GM18868 (cell line): Measurements from ENCODE around the gene DKK1.
"Not testable (repeated sequence)": the region's sequence is repeated elsewhere in the genome, so short reads cannot be mapped to it uniquely, and the experiment has no call there.

Experiments used
- ATAC-seq: cut with Tn5 transposase; IDR thresholded peaks from one replicate; pipeline ENCODE4 v1.9.1; 2021; ENCODE audit warnings: mild to moderate bottlenecking, moderate library complexity; ENCODE audit not compliant: unreplicated experiment

DKK1 gene

GRCh38 chr10:52365547-52366432 lies 51.7 kb downstream of the DKK1 start:
- ATAC-seq: not testable (repeated sequence)
